ENCODE measurements around the gene PRRT1.

DNA sequence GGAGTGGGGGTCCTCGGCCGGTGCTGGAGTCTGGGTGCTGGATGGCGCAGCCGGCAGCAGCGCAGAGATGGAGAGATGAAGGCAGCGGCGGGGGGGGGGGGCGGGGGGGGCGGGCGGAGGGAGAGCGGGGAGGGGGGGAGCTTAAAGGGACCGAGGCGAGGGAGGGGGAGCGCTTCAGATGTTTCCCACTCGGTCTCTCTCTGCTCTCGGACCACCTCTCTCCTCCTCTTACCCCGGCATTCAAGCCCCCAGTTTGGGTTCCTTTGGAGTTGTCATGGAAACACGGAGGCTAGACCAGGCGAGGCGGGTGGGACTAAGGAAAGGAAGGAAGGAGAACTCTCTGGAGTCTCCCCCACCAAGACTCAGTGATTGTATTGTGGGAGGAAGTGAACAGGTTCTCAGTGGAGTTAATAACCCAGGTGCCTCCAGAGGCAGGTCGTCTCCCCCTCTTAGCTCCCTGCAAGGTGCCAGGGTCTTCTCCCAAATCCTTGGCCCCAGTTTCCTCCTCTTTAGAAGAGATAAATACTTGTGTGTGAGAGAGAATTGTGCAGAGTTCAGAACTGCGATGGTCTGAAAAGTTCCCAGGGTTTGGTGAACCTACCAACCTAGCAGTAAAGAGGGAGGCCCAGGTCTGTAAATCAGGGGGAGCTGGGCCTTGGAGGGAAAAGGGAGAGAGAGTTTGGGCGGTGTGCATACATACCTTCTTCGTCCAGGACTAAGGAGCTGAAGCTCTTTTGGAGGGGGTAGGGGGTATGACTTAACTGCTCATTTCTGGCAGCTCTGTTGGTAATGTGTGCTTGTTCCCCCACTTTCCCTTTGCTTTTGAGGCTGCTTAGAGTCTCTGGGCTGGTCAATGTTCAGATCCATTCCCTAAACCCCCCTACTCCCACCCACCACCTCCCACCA is at the start of gene PRRT1:
- no peak for TF ChIP-seq EZH2 (IDR thresholded peaks at IDR 0.05; ENCODE audit: borderline replicate concordance, low read depth, low read length, severe bottlenecking)
- TF ChIP-seq, protein P1, sequence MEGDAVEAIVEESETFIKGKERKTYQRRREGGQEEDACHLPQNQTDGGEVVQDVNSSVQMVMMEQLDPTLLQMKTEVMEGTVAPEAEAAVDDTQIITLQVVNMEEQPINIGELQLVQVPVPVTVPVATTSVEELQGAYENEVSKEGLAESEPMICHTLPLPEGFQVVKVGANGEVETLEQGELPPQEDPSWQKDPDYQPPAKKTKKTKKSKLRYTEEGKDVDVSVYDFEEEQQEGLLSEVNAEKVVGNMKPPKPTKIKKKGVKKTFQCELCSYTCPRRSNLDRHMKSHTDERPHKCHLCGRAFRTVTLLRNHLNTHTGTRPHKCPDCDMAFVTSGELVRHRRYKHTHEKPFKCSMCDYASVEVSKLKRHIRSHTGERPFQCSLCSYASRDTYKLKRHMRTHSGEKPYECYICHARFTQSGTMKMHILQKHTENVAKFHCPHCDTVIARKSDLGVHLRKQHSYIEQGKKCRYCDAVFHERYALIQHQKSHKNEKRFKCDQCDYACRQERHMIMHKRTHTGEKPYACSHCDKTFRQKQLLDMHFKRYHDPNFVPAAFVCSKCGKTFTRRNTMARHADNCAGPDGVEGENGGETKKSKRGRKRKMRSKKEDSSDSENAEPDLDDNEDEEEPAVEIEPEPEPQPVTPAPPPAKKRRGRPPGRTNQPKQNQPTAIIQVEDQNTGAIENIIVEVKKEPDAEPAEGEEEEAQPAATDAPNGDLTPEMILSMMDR (IDR thresholded peaks at IDR 0.05; ENCODE audit: borderline replicate concordance, extremely low read depth, low read length, poor library complexity, severe bottlenecking) = no peak

All from DND-41 (cell line).